IPS-18c (cell line): ENCODE measurements around the gene ADGRG3.

ENCODE experiments used
- H3K4me3 ChIP-seq: 2 replicates; pipeline ENCODE4 v1.7.0; 2013; ENCODE audit warnings: low read depth, mild to moderate bottlenecking, low read length, moderate library complexity; ENCODE audit not compliant: insufficient read depth
- H3K9me3 ChIP-seq: one replicate; pipeline ENCODE4 v1.6.1; 2013; ENCODE audit warnings: mild to moderate bottlenecking, low read length, moderate library complexity; ENCODE audit not compliant: control insufficient read depth, insufficient read depth

Gene ADGRG3

GRCh38 chr16:57730771-57731730 is 62.9 kb downstream of the ADGRG3 start:
- no peaks in the 10 kb centered on the region for H3K9me3 ChIP-seq
- H3K4me3 ChIP-seq: no peak overlapping the region

GRCh38 chr16:57732037-57732436 is 63.9 kb downstream of the ADGRG3 start:
- Histone ChIP-seq H3K9me3 (no peaks in the 10 kb centered on the region), H3K4me3 (no peak overlapping the region)

GRCh38 chr16:57732714-57733113 is 64.6 kb downstream of the ADGRG3 start:
- Histone ChIP-seq H3K9me3 (no peaks in the 10 kb centered on the region), H3K4me3 (no peak overlapping the region)

- H3K9me3 ChIP-seq: no peaks in the 10 kb centered on the region
- peak overlapping the region; percentile 70 for H3K4me3 ChIP-seq
Measured at GRCh38 chr16:57734308-57734924, 66.3 kb downstream of the ADGRG3 start.

GRCh38 chr16:57734925-57735754 is 67.0 kb downstream of the ADGRG3 start:
- H3K4me3 ChIP-seq: peak overlapping the region; percentile 79
- no peaks in the 10 kb centered on the region for H3K9me3 ChIP-seq

GRCh38 chr16:57735755-57736418 is 67.8 kb downstream of the ADGRG3 start, which contains the start of gene KATNB1:
Gene KATNB1, plus strand, starts transcription at chr16:57735770. Its CDS starts 1,474 bp downstream, at chr16:57737244.
- Histone ChIP-seq H3K4me3 (peak within 1 kb of the TSS; percentile 79), H3K9me3 (no peaks in the 10 kb centered on the region)

- Histone ChIP-seq H3K9me3 (no peaks in the 10 kb centered on the region), H3K4me3 (peak overlapping the region; percentile 79)
Measured at GRCh38 chr16:57736419-57737351, 68.6 kb downstream of the ADGRG3 start.

- no peak overlapping the region for H3K4me3 ChIP-seq
- no peaks in the 10 kb centered on the region for H3K9me3 ChIP-seq
Measured at GRCh38 chr16:57738844-57739243, 70.7 kb downstream of the ADGRG3 start.
